AG10803 (cell line): ENCODE data around the gene ANKRD44.

Source experiments
- DNase-seq: peaks from one replicate; pipeline ENCODE4 v3.0.0; 2010; ENCODE audit warnings: low read depth
- H3K4me3 ChIP-seq: 2 replicates; pipeline ENCODE4 v1.5.1; 2011; ENCODE audit warnings: mild to moderate bottlenecking, low read length, control low read depth
- TF ChIP-seq, protein P1 (sequence below): conservative IDR thresholded peaks from 2 replicates; pipeline ENCODE4 v1.5.1; 2011; ENCODE audit warnings: mild to moderate bottlenecking, low read length, control low read depth, inconsistent platforms

ANKRD44 gene

DNA sequence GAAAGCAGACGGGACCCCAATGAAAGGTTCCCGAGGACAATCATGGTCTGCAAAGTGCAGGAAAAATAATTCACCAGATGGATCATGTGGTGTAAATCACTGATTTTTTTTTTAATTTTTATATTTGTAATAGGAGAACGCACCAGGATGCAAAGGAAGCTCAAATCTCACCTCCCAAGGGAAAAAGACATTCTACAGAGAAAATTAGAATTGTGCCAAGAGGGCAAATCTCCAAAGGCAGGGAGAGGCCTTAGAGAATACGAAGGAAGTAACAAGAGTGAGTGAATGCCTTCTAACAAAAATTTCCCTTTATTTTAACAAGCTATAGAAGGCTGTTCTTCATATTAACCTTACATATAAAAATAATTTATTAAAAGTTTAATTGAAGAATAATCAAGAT, 90.9 kb downstream of the ANKRD44 start:
- no peak overlapping the region for H3K4me3 ChIP-seq
- no peak for DNase-seq
- TF ChIP-seq, protein P1, sequence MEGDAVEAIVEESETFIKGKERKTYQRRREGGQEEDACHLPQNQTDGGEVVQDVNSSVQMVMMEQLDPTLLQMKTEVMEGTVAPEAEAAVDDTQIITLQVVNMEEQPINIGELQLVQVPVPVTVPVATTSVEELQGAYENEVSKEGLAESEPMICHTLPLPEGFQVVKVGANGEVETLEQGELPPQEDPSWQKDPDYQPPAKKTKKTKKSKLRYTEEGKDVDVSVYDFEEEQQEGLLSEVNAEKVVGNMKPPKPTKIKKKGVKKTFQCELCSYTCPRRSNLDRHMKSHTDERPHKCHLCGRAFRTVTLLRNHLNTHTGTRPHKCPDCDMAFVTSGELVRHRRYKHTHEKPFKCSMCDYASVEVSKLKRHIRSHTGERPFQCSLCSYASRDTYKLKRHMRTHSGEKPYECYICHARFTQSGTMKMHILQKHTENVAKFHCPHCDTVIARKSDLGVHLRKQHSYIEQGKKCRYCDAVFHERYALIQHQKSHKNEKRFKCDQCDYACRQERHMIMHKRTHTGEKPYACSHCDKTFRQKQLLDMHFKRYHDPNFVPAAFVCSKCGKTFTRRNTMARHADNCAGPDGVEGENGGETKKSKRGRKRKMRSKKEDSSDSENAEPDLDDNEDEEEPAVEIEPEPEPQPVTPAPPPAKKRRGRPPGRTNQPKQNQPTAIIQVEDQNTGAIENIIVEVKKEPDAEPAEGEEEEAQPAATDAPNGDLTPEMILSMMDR: no peak

DNA sequence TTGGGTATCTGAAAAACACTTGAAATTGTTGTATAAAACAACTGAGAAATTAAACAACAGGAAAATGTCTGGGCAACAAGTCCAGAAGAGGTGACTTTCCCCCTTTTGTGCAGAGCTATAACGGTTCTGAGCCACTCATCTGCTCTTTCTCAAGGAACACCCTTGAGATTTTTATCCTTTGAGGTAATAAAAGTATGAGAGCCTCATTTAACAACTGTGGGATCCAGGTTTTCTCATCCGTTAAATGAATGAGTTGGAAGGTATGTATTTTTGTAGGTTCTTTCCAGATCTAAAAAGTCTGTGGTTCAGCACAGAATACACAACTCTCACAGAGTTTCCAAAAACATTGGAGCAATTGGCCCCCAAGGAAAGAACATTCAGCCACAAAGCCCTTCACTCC, 93.0 kb downstream of the ANKRD44 start:
- no peak for DNase-seq
- no peak overlapping the region for H3K4me3 ChIP-seq
- TF ChIP-seq, protein P1: no peak

DNA sequence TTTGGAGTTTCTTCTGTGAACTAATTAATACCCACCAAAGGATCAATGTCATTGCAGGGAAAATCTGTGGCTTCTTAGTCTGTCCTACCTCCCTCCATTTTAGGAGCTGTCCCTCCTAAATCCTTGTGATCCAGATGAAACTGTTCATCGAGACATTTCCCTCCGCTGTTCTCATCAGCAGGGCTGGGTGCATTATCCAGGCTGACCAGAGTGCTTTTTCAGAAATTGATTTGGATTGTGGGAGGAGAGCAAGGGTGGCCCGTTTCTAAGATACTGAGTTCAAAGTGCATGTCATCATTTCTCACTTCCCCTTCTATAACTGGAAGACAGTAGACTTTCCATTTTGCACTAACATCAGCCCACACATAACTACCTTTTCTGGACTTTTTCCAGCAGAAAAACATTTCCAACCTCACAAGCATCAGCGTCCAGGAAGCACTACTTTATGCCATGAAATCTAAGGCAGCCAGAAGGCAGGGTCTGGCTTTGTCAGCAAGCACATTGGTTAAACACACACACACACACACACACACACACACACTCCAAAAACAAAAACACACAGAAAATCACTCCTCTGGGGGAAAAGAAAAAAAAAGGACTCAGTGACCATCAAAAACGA, 94.1 kb downstream of the ANKRD44 start:
- H3K4me3 ChIP-seq: no peak overlapping the region
- TF ChIP-seq, protein P1: no peak
- peak; percentile 22 for DNase-seq

DNA sequence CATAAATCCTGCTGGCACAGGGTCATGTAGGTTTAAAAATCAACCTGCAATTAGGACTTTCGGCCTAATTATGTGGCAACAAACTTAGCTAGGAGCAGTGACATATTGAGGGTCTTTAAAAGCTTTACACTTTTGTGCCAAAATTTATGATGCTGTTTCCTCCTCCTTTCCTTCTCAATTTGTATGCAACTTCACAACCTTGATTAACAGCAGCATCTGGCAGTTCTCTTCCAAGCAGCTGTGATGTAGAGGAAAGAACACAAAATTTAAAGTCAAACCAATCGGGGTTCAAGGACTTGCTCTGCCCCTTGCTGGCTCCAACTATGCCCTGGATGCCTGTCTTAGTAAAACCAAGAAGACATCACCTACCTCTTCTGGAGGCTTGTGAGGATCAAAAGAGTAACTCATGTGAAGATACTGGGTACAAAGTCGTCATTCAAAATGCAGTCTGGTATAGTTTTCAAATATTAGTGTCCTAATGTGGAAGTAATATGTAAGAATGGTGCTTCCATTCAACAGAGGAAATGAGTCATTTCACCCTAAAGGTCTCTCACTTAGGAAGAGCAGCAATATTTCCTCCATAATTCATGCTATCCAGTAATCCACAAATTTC, 94.7 kb downstream of the ANKRD44 start:
- H3K4me3 ChIP-seq: no peak overlapping the region
- TF ChIP-seq, protein P1: no peak
- no peak for DNase-seq

DNA sequence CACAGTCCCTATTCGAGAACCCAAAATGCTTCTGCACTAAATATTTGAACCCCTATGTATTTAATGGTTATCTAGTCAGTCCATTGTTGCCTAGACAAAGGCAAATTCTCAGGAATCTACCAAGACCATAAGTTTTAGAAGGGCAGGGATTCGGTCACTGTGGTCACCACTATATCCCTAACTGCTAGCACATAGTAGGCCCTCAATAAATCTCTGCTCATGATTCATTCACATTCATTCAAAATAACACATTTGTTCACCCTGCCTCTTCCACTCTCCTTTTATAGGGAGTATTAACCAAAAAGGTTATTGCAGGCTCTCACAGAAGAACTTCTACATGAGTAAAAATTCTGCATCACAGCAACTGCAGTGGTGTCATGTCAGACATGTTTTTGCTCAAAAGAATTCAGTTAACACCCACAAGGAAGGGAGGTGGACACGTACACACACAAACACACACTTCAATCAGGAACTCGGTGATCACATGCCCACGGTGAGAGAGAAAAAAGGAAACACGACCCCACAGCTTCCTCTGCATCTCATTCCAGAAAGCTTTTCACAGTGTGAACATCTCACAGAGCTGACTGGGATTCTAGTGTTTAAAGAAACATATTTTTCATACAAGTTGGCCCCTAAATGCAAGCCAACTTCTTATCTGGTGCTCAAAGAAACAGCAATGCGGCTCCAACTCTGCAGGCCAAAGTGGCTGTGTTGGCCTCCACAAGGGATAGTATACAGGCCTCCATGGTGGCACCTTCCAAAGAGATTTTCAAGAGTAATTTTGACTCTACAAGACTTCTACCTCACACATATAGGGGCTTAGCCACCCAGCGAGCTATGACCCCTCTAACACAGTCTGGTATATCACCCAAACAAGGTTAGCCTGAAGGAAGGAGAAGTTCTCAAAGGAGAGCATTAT, 98.0 kb downstream of the ANKRD44 start:
- DNase-seq: no peak
- TF ChIP-seq, protein P1: no peak

DNA sequence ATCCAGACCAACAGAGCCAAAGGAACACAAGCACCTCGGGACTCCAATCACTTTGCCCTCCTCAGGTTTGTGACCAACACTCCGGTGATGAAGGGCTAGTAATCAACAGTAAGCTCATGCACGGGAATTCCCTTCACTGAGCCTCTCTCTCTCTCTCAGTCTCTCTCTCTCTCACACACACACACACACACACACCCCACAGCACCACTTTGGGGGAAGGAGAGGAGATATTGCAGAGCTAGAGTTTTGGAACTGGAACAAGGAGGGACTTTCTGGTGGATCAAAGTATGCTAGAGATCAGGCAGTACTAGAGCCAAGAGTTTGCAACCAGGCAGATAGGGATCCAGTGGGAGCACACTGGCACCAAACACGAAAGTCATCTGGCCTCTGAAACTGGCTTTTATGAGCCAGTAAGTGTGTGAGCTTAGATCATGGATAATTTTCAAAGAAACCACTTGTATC, 98.7 kb downstream of the ANKRD44 start:
- no peak for DNase-seq
- H3K4me3 ChIP-seq: no peak overlapping the region
- TF ChIP-seq, protein P1: no peak

More for the DNA sequence above, 98.0 kb downstream of the ANKRD44 start:
- no peak overlapping the region for H3K4me3 ChIP-seq
